Hepatic stellate cell (primary cell): ENCODE measurements around the gene MEIOSIN.

Experiments used
- DNase-seq: peaks from one replicate; pipeline ENCODE4 v3.0.0; 2011; ENCODE audit warnings: low spot score

MEIOSIN gene

DNA sequence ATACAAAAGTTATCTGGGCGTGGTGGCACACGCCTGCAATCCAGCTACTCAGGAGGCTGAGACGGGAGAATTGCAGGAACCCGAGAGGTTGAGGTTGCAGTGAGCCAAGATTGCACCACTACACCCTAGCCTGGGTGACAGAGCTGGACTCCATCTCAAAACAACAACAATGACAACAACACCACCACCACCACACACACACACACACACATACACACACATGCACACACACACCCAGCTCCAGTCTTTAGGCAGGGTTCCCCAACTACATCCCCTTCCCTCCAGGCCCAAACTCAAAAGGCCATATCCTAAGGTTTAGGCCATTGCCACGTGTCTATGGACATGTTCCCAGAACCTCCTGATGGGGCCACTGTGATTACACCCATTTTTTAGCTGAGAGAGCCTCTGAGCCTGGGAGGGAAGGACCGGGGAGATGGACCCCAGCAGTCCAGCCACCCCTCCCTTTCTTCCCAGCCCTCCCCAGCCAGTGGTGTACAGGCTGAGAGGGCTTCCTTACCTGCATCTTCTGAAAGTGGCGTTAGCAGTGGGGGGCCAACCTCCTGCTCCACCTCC, 68.5 kb downstream of the MEIOSIN start:
- DNase-seq = no peak

DNA sequence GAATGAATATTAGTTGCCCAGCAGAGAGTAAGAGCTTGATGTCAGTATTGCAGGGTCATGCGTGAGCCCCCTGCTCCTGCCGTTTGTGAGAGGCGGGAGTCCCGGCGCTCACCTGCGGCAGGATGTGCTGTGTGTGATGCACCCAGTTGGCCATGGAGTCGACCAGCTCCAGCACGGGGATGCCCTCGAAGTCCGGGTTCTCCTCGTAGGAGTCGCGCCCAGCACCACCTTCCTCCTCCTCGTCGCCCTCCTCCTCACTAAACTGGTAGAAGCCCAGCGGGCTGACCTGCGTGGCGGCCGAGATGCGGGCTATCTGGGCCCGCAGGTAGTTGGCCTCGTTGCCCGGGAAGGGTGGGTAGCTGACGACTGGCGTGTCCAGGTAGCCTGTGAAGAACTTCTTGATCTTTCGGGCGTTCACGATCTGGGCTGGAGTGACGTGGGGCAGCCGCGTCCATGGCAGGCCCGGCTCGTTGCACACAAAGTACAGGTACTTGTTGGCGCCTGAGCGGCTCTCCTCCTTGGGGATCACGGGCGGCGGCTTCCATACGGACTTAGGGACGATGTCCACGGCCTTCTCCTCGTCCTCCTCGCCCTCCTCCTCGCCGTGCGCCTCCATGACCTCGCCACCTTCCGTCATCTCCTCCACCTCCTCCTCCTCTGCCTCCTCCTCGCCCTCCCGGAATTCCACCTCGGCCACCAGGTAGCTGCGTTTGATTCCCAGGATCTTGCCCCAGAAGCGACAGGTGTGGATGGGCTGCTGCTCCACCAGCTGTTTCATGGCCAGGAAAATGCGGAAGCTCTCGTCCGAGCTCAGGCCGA, 71.1 kb downstream of the MEIOSIN start:
- DNase-seq = no peak

DNA sequence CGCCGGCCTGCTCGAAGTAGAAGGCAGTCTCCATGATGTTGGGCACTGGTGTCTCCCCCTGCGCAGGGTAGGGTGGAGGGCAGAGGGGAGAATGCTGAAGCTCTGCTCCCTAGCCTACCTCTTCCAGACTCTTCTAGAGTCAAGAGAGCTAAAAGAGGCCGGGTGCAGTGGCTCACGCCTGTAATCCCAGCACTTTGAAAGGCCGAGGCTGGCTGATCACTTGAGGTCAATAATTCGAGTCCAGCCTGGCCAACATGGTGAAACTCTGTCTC, 71.7 kb downstream of the MEIOSIN start:
- DNase-seq = no peak

DNA sequence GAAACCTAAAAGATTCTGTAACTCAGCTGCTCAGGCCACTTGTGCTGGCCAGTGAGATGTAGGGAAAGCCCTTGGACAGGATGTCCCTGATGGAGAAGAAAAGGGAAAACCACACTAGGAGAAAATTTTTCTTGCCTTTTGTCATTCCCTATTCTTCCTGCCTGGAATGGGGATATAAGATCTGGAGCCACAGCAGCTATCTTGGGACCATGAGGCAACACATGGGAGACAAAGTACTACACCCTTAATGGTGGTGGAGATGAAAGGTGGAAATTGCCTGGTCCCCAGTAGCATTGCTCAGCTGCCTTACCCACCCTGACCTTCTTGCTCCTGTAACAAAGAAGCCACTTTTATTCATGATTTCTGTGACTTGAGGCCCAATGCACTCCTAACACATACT, 72.5 kb downstream of the MEIOSIN start:
- no peak for DNase-seq

DNA sequence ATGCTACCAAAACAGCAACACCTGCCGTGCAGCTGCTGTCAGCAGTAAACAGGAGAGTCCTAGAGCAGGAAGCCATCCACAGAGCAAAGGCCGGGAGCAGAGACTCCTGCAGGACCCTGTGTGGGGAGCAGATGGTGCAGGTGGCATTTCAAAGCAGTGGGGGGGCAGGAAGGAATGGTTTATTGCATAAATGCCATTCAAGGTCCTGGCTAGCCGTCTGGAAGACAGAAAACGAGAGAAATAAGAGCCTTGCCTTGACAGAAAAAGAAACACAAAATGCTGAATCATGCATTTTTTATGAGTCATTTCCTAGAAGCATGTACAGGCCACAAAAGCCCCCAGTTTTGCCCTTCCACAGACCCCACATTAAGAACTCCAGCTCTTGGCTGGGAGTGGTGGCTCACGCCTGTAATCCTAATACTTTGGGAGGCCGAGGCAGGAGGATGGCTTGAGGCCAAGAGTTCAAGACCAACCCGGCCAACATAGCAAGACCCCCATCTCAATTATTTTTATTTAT, 76.5 kb downstream of the MEIOSIN start:
- DNase-seq = peak; percentile 49

DNA sequence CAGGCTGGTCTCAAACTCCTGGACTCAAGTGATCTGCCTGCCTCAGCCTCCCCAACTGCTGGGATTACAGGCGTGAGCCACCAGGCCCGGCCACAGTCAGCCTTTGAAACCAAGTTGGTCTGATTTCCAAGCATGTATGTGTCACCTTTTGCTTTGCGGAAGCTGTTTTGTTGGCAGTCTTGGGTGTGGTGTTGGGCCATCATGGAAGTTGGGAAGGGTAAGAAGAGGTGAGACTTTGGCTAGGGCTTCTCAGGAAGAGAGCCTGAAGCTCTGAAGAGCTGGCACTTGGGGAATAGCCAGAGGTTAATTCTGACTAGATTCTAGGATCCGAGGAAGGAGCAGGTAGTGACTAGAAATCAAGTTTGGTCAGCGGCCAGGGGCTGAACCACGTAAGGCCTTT, 79.1 kb downstream of the MEIOSIN start:
- DNase-seq = no peak
